Lower lobe of right lung (tissue), 2 donors: ENCODE measurements around the gene CSNK2A1. TPM values are rescaled to one million over a fixed set of nuclear protein-coding genes. Genes with fewer than 3 reads are reported as not detected.

Experiments
- ATAC-seq, 2 donors: fragments of 200-7000 bp; cut with Tn5 transposase; one replicate each; pipeline ENCODE4 v1.9.1; 2020 to 2022; ENCODE audit warnings: mild to moderate bottlenecking in 2 of 2, moderate library complexity in 2 of 2
- DNase-seq: peaks from one replicate; pipeline ENCODE4 v3.0.0-alpha.2; 2020
- H3K27ac ChIP-seq: fragments of 200-600 bp; one replicate; pipeline ENCODE4 v1.8.0; 2022
- H3K27me3 ChIP-seq: fragments of 200-600 bp; one replicate; pipeline ENCODE4 v1.8.0; 2022; ENCODE audit warnings: low read depth
- H3K36me3 ChIP-seq: fragments of 200-600 bp; one replicate; pipeline ENCODE4 v1.8.0; 2022; ENCODE audit warnings: mild to moderate bottlenecking
- H3K4me1 ChIP-seq: fragments of 200-600 bp; one replicate; pipeline ENCODE4 v1.8.0; 2022
- H3K4me3 ChIP-seq: fragments of 200-600 bp; one replicate; pipeline ENCODE4 v1.8.0; 2022; ENCODE audit warnings: mild to moderate bottlenecking
- H3K9me3 ChIP-seq: fragments of 200-600 bp; one replicate; pipeline ENCODE4 v1.8.0; 2022
- CTCF ChIP-seq: fragments of 200-600 bp; IDR thresholded peaks from one replicate; pipeline ENCODE4 v1.8.0; 2022; ENCODE audit warnings: antibody characterized with exemption, mild to moderate bottlenecking
- intact Hi-C: fragments of 100-400 bp; cut with DNase I; formaldehyde crosslinking; loops from one replicate; pipeline ENCODE4 v1.11.0; 2022
- total RNA-seq: library from RNA; stranded (reverse); fragmentation: NEBNext Ultra II Directional; extraction: Animal tissue kit (Norgen Biotek cat#: 25700); gene quantifications from one replicate; pipeline ENCODE4 v1.2.1, GENCODE V29; 2021
- donor health status: DM: no; HTN: yes; CAD: no; lungs with severe emphysema.

CSNK2A1 gene
- total RNA-seq, 1 donor from 2014 or later: 86.3 TPM

GRCh38 chr20:546353-546752 is 2.8 kb upstream of the CSNK2A1 start:
- peaks cover 18% of the 10 kb centered on the region for H3K4me1 ChIP-seq
- DNase-seq: no peak
- no peak for TF ChIP-seq CTCF
- H3K27me3 ChIP-seq: no peaks in the 10 kb centered on the region
- H3K36me3 ChIP-seq: no peaks in the 10 kb centered on the region
- ATAC-seq: no peak
- no peaks in the 10 kb centered on the region for H3K9me3 ChIP-seq
- H3K4me3 ChIP-seq: no peak overlapping the region
- H3K27ac ChIP-seq: no peak overlapping the region
- intact Hi-C loops: no loop called here

- no peaks in the 10 kb centered on the region for H3K9me3 ChIP-seq
- ATAC-seq: no peak
- TF ChIP-seq CTCF: no peak
- peak overlapping the region; percentile 79 for H3K4me3 ChIP-seq
- H3K36me3 ChIP-seq: no peaks in the 10 kb centered on the region
- intact Hi-C loops: no loop called here
- H3K27me3 ChIP-seq: no peaks in the 10 kb centered on the region
- peak overlapping the region; percentile 80 for H3K27ac ChIP-seq
- peaks cover 36% of the 10 kb centered on the region for H3K4me1 ChIP-seq
- no peak for DNase-seq
These were observed 649 bp upstream of the CSNK2A1 start for GRCh38 chr20:544153-544725.

GRCh38 chr20:542777-543368 is 717 bp downstream of the CSNK2A1 start:
- no peaks in the 10 kb centered on the region for H3K36me3 ChIP-seq
- H3K4me3 ChIP-seq: peak overlapping the region; percentile 79
- H3K27me3 ChIP-seq: no peaks in the 10 kb centered on the region
- ATAC-seq: peak; percentile 39
- peak overlapping the region; percentile 80 for H3K27ac ChIP-seq
- peaks cover 39% of the 10 kb centered on the region for H3K4me1 ChIP-seq
- no peaks in the 10 kb centered on the region for H3K9me3 ChIP-seq
- TF ChIP-seq CTCF: no peak
- peak; percentile 55 for DNase-seq
- intact Hi-C loops: no loop called here

GRCh38 chr20:540391-541201 is 3.0 kb downstream of the CSNK2A1 start:
- peaks cover 57% of the 10 kb centered on the region for H3K4me1 ChIP-seq
- ATAC-seq: no peak
- no peak for TF ChIP-seq CTCF
- DNase-seq: no peak
- H3K27ac ChIP-seq: no peak overlapping the region
- no peaks in the 10 kb centered on the region for H3K36me3 ChIP-seq
- intact Hi-C loops: no loop called here
- H3K9me3 ChIP-seq: no peaks in the 10 kb centered on the region
- no peak overlapping the region for H3K4me3 ChIP-seq
- no peaks in the 10 kb centered on the region for H3K27me3 ChIP-seq

GRCh38 chr20:539848-540247 is 3.7 kb downstream of the CSNK2A1 start:
- H3K27ac ChIP-seq: no peak overlapping the region
- no peak for DNase-seq

More at GRCh38 chr20:539848-540247, 3.7 kb downstream of the CSNK2A1 start:
- H3K9me3 ChIP-seq: no peaks in the 10 kb centered on the region
- H3K4me1 ChIP-seq: peaks cover 62% of the 10 kb centered on the region
- no peaks in the 10 kb centered on the region for H3K36me3 ChIP-seq
- ATAC-seq: no peak
- no peaks in the 10 kb centered on the region for H3K27me3 ChIP-seq
- intact Hi-C loops: no loop called here
- TF ChIP-seq CTCF: no peak
- no peak overlapping the region for H3K4me3 ChIP-seq
